Epithelial cell of esophagus (primary cell): Measurements from ENCODE around the gene GRM5.

Experiments used
- DNase-seq: peaks from one replicate; pipeline ENCODE4 v3.0.0; 2010; ENCODE audit warnings: low read depth
- H3K4me3 ChIP-seq: 2 replicates; pipeline ENCODE4 v1.5.1; 2011; ENCODE audit warnings: mild to moderate bottlenecking, low read length, control low read depth
- CTCF ChIP-seq: IDR thresholded peaks from 2 replicates; pipeline ENCODE4 v1.5.1; 2011; ENCODE audit warnings: low read depth, mild to moderate bottlenecking, low read length, control low read depth, inconsistent platforms; ENCODE audit not compliant: insufficient read depth; ENCODE audit errors: missing control alignments

The GRM5 gene

GRCh38 chr11:88552379-88553062 lies 513.3 kb downstream of the GRM5 start:
- H3K4me3 ChIP-seq: no peak overlapping the region
- TF ChIP-seq CTCF: peak; percentile 91
- peak; percentile 74 for DNase-seq

GRCh38 chr11:88544656-88545280 lies 521.0 kb downstream of the GRM5 start:
- TF ChIP-seq CTCF: no peak
- no peak for DNase-seq
- H3K4me3 ChIP-seq: no peak overlapping the region

GRCh38 chr11:88543902-88544655 lies 521.7 kb downstream of the GRM5 start:
- no peak overlapping the region for H3K4me3 ChIP-seq
- peak; percentile 100 for TF ChIP-seq CTCF
- DNase-seq: peak; percentile 91

GRCh38 chr11:88541006-88541405 lies 524.8 kb downstream of the GRM5 start:
- H3K4me3 ChIP-seq: no peak overlapping the region
- DNase-seq: no peak
- no peak for TF ChIP-seq CTCF

- H3K4me3 ChIP-seq: no peak overlapping the region
- no peak for TF ChIP-seq CTCF
- peak; percentile 80 for DNase-seq
Measured at GRCh38 chr11:88538098-88538497, 527.7 kb downstream of the GRM5 start.

- TF ChIP-seq CTCF: no peak
- no peak for DNase-seq
- no peak overlapping the region for H3K4me3 ChIP-seq
Measured at GRCh38 chr11:88537613-88538012, 528.2 kb downstream of the GRM5 start.
